Subcutaneous abdominal adipose tissue (tissue), 5 donors: ENCODE data around the gene RFX2.
"Not testable (repeated sequence)": the region's sequence is repeated elsewhere in the genome, so short reads cannot be mapped to it uniquely, and the experiment has no call there.

Experiments used
- H3K27ac ChIP-seq: one replicate; pipeline ENCODE4 v1.7.0; 2013; ENCODE audit warnings: low read depth, mild to moderate bottlenecking, inconsistent platforms, low read length, moderate library complexity
- H3K27me3 ChIP-seq, 5 donors: one replicate each; pipeline ENCODE4 v1.7.0; 2013; ENCODE audit warnings: low read length in 5 of 5, inconsistent platforms in 1 of 5; ENCODE audit not compliant: control insufficient read depth in 5 of 5, insufficient read depth in 4 of 5
- H3K36me3 ChIP-seq, 5 donors: one replicate each; pipeline ENCODE4 v1.7.0; 2013; ENCODE audit warnings: low read length in 5 of 5; ENCODE audit not compliant: control insufficient read depth in 5 of 5, insufficient read depth in 5 of 5
- H3K4me1 ChIP-seq, 5 donors: one replicate each; pipeline ENCODE4 v1.7.0; 2013; ENCODE audit warnings: low read length in 5 of 5, mild to moderate bottlenecking in 3 of 5, moderate library complexity in 1 of 5; ENCODE audit not compliant: control insufficient read depth in 5 of 5, insufficient read depth in 5 of 5
- H3K4me3 ChIP-seq, 5 donors: one replicate each; pipeline ENCODE4 v1.7.0; 2013; ENCODE audit warnings: low read length in 5 of 5, low read depth in 1 of 5
- H3K9ac ChIP-seq, 5 donors: one replicate each; pipeline ENCODE4 v1.7.0; 2013; ENCODE audit warnings: low read length in 5 of 5, mild to moderate bottlenecking in 4 of 5, moderate library complexity in 3 of 5
- H3K9me3 ChIP-seq, 5 donors: one replicate each; pipeline ENCODE4 v1.7.0; 2013; ENCODE audit warnings: low read length in 5 of 5; ENCODE audit not compliant: control insufficient read depth in 5 of 5
- donor health status: healthy.
- donor health status: healthy.
- donor health status: healthy.
- donor health status: healthy.
- donor health status: healthy.

RFX2 gene

GRCh38 chr19:6007866-6008265, 102.4 kb downstream of the RFX2 start:
- Histone ChIP-seq H3K9ac (no peak overlapping the region), H3K4me1 (no peaks in the 10 kb centered on the region), H3K4me3 (no peak overlapping the region), H3K27me3 (no peaks in the 10 kb centered on the region), H3K9me3 (no peaks in the 10 kb centered on the region), H3K36me3 (peaks cover 0 to 66% (median 63%) of the 10 kb centered on the region in 5 donors), H3K27ac (no peak overlapping the region)

GRCh38 chr19:6006896-6007295, 103.4 kb downstream of the RFX2 start:
- no peaks in the 10 kb centered on the region for H3K27me3 ChIP-seq
- H3K27ac ChIP-seq = no peak overlapping the region
- H3K4me1 ChIP-seq = no peaks in the 10 kb centered on the region
- no peak overlapping the region for H3K9ac ChIP-seq
- H3K4me3 ChIP-seq = no peak overlapping the region
- no peaks in the 10 kb centered on the region for H3K9me3 ChIP-seq
- H3K36me3 ChIP-seq = peaks cover 0 to 69% (median 66%) of the 10 kb centered on the region in 5 donors

- H3K4me1 ChIP-seq, H3K4me3 ChIP-seq, H3K27me3 ChIP-seq, H3K9ac ChIP-seq, H3K9me3 ChIP-seq, H3K27ac ChIP-seq: not testable (repeated sequence)
- peaks cover 0 to 69% (median 64%) of the 10 kb centered on the region in 5 donors for H3K36me3 ChIP-seq
Measured at GRCh38 chr19:6006070-6006446, 104.2 kb downstream of the RFX2 start.

GRCh38 chr19:6005321-6006069, 104.8 kb downstream of the RFX2 start:
- no peaks in the 10 kb centered on the region for H3K27me3 ChIP-seq
- no peaks in the 10 kb centered on the region for H3K9me3 ChIP-seq
- peaks cover 0 to 74% (median 70%) of the 10 kb centered on the region in 5 donors for H3K36me3 ChIP-seq
- H3K4me3 ChIP-seq = no peak overlapping the region
- H3K4me1 ChIP-seq = no peaks in the 10 kb centered on the region
- H3K27ac ChIP-seq = no peak overlapping the region
- H3K9ac ChIP-seq = no peak overlapping the region

- Histone ChIP-seq H3K4me3 (no peak overlapping the region), H3K27me3 (no peaks in the 10 kb centered on the region), H3K9ac (no peak overlapping the region), H3K36me3 (peaks cover 0 to 77% (median 67%) of the 10 kb centered on the region in 5 donors), H3K9me3 (no peaks in the 10 kb centered on the region), H3K4me1 (no peaks in the 10 kb centered on the region), H3K27ac (no peak overlapping the region)
Measured at GRCh38 chr19:6003976-6004375, 106.3 kb downstream of the RFX2 start.

GRCh38 chr19:6002591-6002990, 107.7 kb downstream of the RFX2 start:
- Histone ChIP-seq H3K27me3 (no peaks in the 10 kb centered on the region), H3K36me3 (peaks cover 0 to 77% (median 58%) of the 10 kb centered on the region in 5 donors), H3K4me3 (no peak overlapping the region), H3K9ac (no peak overlapping the region), H3K9me3 (no peaks in the 10 kb centered on the region), H3K4me1 (no peaks in the 10 kb centered on the region), H3K27ac (no peak overlapping the region)

- Histone ChIP-seq H3K36me3 (peaks cover 0 to 82% (median 62%) of the 10 kb centered on the region in 5 donors), H3K4me3 (no peak overlapping the region), H3K4me1 (no peaks in the 10 kb centered on the region), H3K9ac (no peak overlapping the region), H3K27ac (no peak overlapping the region), H3K27me3 (no peaks in the 10 kb centered on the region), H3K9me3 (no peaks in the 10 kb centered on the region)
Measured at GRCh38 chr19:6000228-6000847, 110.0 kb downstream of the RFX2 start.

- Histone ChIP-seq H3K4me3 (no peak overlapping the region), H3K4me1 (no peaks in the 10 kb centered on the region), H3K27me3 (no peaks in the 10 kb centered on the region), H3K27ac (no peak overlapping the region), H3K9ac (no peak overlapping the region), H3K36me3 (peaks cover 0 to 83% (median 63%) of the 10 kb centered on the region in 5 donors), H3K9me3 (no peaks in the 10 kb centered on the region)
Measured at GRCh38 chr19:5999693-6000092, 110.6 kb downstream of the RFX2 start.

GRCh38 chr19:5997371-5997770, 112.9 kb downstream of the RFX2 start:
- Histone ChIP-seq H3K27ac (no peak overlapping the region), H3K4me1 (peaks cover 0 to 14% (median 3%) of the 10 kb centered on the region in 5 donors), H3K9me3 (no peaks in the 10 kb centered on the region), H3K9ac (no peak overlapping the region), H3K36me3 (peaks cover 0 to 64% (median 52%) of the 10 kb centered on the region in 5 donors), H3K4me3 (no peak overlapping the region), H3K27me3 (no peaks in the 10 kb centered on the region)

GRCh38 chr19:5996623-5997320, 113.5 kb downstream of the RFX2 start:
- Histone ChIP-seq H3K27me3 (no peaks in the 10 kb centered on the region), H3K4me3 (no peak overlapping the region), H3K9ac (no peak overlapping the region), H3K9me3 (no peaks in the 10 kb centered on the region), H3K4me1 (peaks cover 0 to 14% (median 3%) of the 10 kb centered on the region in 5 donors), H3K36me3 (peaks cover 0 to 58% (median 46%) of the 10 kb centered on the region in 5 donors), H3K27ac (no peak overlapping the region)
